Right lung (tissue), 10 donors: ENCODE results near the gene HRCT1. TPM values are rescaled to one million over a fixed set of nuclear protein-coding genes. Genes with fewer than 3 reads are reported as not detected.
"Not testable (repeated sequence)": the region's sequence is repeated elsewhere in the genome, so short reads cannot be mapped to it uniquely, and the experiment has no call there.

ENCODE experiments used
- DNase-seq, 2 donors: peaks; one replicate each; pipeline ENCODE4 v3.0.0-alpha.2; 2013
- long read RNA-seq, 8 donors: transcript quantifications; one replicate each; lab custom pipeline, GENCODE V29; 2026
- polyA plus RNA-seq, 5 donors: library from polyadenylated mRNA; unstranded; fragments of 120-200 nt; gene quantifications; one replicate each; pipeline versions ENCODE4 v1.2.1 to v1.2.3, GENCODE V29; 2013; ENCODE audit warnings: inconsistent platforms in 1 of 5, low replicate concordance in 1 of 5; ENCODE audit not compliant: insufficient read length in 5 of 5, insufficient read depth in 1 of 5

Gene HRCT1
- under 1 TPM; 0.58 to 0.87 (median 0.71) TPM for polyA plus RNA-seq
- long read RNA-seq, donor 1: 0 reads
- long read RNA-seq, donor 2, partial matches to known transcripts: 0 of 2 reads
- long read RNA-seq, donor 2, other reads (novel, unspliced or antisense): 0 of 2 reads
- long read RNA-seq, donor 3, transcript HRCT1-201 (1 exons, 950 nt): major isoform, 5 of 5 reads
- long read RNA-seq, donor 3, partial matches to known transcripts: 0 of 5 reads
- long read RNA-seq, donor 3, other reads (novel, unspliced or antisense): 0 of 5 reads
- long read RNA-seq, donor 4: 0 reads
- long read RNA-seq, donor 5, transcript HRCT1-201 (1 exons, 950 nt): major isoform, 7 of 7 reads
- long read RNA-seq, donor 5, partial matches to known transcripts: 0 of 7 reads
- long read RNA-seq, donor 5, other reads (novel, unspliced or antisense): 0 of 7 reads
- long read RNA-seq, donor 6, partial matches to known transcripts: 0 of 2 reads
- long read RNA-seq, donor 6, other reads (novel, unspliced or antisense): 0 of 2 reads
- long read RNA-seq, donor 7: 0 reads
- long read RNA-seq, donor 8: 0 reads

DNA sequence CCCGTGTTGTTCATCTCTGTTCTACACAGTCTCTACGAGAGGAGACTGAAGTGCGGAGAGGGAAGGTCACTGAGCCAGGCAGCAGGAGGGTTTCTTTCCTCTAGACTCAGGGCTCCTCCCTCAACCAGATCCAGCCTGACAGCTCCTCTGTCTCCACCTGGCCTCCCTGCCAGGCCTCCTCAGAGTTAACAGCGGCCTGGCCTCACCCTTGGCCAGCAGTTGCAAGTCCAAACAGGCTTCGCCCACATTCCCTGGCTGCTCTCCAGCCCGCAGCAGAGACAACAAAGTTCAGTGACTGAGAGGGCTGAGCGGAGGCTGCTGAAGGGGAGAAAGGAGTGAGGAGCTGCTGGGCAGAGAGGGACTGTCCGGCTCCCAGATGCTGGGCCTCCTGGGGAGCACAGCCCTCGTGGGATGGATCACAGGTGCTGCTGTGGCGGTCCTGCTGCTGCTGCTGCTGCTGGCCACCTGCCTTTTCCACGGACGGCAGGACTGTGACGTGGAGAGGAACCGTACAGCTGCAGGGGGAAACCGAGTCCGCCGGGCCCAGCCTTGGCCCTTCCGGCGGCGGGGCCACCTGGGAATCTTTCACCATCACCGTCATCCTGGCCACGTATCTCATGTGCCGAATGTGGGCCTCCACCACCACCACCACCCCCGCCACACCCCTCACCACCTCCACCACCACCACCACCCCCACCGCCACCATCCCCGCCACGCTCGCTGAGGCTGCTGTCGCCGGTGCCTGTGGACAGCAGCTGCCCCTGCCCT lies at the start of gene HRCT1:
Gene HRCT1, plus strand, starts transcription at position 291 of the 768 bp plus-strand sequence. Its CDS starts 86 bp downstream, at position 377.
- DNase-seq: peak; percentile 81 to 83

DNA sequence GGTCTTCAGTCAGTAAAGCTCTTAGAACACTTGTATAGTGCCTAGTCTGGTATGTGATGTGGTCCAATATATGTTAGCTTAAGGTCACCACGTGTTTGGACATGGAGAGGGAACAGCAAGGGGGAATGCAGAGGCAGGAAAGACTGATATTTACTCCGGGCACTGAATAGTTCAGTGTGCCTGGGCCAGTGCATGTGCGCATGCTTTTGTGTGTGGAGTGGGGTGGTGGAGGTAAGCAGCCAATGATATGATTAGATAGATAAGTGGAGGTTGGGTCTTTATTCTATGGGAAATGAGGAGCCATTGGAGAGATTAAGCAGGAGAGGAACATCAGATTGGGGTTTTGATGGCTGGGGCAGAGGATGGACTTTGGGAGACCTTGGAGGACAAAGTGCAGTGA lies 49.8 kb upstream of the HRCT1 start:
- DNase-seq: no peak

DNA sequence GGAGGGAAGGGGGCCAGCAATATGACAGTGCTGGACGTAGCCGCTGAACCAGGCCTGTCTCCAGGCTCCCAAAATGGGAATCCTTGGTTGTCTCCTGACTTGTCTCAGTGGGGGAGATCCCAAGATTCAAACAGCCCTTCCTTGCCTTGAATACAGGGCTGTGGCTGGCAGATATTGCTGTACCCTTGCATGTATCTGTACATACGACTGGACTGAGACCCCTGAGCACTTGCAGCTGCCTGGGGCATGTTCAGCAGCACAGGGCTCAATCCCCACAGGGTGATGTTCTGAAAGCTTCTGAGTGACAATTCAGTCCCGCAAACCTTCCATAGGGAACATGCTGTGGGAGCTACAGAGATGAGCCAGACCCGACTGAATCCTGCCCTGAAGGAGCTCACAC lies 49.1 kb upstream of the HRCT1 start:
- no peak for DNase-seq

DNA sequence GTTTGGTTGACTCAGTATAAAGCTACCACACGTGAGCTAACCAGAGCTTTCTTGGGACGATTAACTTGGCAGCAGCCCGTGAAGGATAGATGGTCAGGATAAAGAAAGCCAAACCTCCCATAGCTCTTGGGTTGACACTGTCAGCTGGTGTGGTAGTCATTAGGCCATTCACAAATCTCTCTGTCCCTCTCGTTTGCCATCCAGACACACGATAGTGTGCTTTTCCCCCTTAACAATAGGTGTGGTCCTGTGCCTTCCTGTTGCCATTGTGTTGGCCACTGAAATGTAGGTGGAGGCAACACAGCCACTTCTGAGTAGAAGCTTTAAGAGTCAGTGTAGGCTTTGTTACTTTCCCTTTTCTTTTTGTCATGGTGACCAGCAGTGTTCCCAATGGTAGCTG lies 47.5 kb upstream of the HRCT1 start:
- DNase-seq: no peak

DNA sequence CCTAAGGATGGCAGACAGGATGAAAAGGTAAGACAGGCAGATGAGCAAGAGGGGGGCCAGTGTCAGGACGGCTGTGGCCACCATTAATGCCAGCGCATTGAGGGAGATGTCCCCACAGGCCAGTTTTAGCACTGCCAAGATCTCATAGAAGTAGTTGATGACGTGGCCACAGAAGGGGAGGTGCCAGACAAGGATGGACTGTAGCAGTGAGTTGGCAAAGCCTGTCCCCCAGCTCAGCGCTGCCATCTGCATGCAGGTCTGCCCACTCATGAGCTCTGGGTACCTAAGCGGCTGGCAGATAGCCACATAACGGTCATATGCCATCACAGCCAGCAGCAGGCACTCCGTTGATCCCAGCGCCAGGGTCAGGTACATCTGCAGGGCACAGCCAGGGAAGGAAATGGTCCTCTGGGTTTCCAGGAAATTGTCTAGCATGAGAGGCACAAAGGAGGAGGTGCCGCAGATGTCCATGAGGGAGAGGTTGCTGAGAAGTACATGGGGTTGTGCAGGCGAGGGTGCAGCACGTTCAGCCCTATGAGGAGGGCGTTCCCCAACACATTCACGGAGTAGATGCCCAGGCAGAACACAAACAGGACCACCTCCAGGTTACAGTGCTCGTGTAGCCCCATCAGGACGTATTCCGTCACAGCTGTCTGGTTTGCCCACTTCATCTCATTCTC lies 46.6 kb upstream of the HRCT1 start:
- DNase-seq: no peak

DNA sequence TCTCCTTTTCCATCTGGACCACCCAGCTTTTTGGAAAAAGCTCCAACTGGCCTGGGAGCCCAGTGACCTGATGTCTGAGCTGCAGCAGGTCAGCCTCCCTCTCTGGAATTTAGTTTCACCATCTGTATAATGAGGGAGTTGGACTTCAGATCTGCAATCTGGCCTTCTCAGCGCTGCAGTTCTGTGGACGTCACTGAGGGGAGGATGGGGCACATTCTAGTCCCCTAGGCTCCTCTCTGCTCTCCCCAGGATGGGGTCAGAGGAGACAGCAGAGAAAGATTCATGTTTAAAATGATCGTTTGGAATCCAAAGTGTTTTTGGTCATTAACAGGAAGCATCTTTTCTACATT lies 46.0 kb upstream of the HRCT1 start:
- no peak for DNase-seq

DNA sequence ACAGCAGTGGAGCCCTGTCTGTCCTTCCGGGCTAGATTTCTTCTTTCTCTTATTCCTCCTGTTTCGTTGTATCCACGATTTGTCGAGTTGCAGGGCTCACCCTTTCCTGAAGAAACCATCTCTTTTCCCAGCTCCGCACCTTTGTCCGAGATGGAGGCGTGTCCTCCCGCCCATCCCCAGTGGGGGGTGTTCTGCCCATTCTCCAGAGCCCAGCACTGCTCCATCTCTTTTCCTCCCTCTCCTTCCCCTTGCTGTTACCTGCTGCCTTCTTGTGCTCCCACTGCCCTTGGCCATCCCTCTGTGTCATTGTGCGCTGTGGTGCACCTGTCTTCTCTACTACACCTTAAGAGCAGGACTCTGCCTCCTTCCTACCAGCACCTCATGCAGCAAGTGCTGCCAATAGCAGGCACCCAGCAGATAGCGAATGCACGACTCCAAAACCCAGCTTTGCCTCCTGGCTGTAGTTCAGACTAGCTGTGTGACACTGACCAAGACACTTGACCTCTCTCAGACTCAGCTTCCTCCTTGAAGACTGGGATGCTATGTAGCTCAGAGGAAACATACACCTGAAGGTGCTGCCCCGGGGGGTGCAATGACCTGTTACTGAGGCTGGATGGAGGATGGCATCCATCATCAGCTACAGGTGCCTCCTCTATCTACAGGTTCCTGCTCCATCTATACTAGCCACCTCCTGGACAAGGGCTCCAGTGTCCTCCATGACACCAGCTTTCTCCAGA lies 44.7 kb upstream of the HRCT1 start:
- no peak for DNase-seq

DNA sequence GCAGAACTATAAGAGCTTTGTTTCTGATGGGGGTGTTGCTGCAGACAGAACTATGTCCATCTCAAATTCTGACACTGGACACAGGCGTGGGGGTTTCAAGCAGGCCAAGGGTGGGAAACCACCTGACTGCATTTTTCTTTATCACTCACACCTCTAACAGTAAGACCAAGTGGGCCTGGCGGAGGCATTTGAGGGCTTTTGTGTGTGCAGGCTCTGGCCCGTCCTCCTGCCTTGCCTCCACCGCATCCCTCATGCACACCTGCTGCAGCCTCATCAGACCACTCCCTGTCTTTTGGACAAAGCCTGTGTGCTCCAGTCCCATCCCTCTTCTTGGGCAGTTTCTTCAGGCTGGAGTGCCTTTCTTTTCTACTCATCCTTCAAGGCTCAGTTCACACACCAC lies 43.7 kb upstream of the HRCT1 start:
- DNase-seq: no peak

DNA sequence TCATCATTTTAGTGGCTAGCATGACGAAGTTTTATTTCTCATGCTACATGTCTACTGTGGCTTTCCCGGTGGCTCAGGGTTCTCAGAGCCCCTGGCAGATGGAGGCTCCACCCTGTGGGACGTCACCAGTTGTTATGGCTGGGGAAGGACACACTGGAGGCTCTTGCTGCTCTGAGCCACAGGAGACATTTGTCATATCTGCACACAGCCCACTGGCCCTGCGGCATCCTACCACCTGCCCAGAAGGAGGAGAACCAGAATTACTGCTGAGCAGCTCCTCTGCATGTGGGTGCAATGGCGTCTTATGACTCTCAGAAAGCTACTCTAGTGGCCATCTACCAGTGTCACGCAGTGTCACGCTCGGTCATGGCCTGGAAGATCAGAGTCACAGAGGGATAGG lies 42.4 kb upstream of the HRCT1 start:
- no peak for DNase-seq

DNA sequence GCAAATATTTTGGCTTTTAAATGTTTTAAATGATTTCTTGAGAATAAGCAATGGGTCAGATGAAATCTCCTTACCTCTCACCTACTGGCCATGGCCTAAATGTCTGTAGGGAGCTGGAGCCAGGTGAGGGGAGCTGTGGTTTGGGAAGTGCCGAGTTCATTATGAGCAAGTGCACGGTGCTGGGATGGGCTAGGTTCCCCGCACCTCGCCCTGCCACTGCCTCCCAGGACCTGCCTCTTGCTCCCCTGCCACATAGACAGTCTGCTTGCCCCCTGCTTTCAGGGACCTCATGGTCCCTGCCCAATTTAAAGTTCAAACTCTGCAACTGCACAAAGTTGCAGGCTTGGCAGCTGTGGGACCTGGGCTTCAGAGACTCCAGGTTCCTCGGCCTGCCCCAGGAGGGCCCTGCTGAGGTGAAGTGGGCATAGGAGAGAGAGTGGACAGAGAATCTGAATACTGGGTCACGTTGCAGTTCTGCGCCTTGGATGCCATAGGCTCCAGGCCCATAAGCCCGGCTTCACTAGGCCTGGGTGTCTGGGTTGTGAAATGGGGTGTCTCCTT lies 41.2 kb upstream of the HRCT1 start:
- no peak for DNase-seq

DNA sequence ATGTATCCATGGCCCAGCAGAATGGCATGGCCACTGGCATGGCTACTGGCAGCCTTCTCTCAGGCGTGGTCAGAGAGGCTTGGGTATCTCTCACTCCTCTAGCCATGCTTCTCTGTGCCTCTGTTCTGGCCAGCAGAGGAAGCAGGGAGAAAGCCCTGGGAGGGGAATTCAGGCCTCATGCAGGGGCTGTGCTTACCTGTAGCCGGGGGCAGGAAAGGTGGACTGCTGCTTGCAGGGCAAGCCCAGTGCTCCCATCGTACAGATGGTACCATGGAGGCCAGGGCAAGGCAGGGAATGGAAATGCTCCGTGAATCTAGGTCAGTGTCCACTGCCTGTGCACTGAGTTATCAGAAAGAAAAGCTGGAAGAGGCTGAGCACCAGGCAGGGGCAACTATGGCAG lies 38.5 kb upstream of the HRCT1 start:
- no peak for DNase-seq

DNA sequence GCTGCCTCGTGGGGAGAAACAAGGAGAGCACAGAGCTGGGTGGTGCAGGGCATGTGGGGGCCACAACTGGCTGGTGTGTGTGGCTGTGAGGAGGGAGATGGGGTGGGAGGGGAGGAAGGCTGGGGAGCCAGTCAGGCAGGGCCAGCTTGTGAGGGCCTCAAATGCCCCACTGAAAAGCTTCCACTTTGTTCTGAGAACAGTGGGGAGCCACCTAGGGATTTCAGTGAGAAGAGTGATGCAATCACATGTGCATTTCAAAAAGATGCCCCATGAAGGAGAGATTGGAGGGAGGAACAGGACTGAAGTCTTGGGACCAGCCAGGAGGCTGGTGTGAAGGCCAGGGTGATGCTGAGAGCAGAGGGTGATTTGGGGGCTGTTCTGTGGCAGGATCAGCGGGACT lies 37.1 kb upstream of the HRCT1 start:
- no peak for DNase-seq

DNA sequence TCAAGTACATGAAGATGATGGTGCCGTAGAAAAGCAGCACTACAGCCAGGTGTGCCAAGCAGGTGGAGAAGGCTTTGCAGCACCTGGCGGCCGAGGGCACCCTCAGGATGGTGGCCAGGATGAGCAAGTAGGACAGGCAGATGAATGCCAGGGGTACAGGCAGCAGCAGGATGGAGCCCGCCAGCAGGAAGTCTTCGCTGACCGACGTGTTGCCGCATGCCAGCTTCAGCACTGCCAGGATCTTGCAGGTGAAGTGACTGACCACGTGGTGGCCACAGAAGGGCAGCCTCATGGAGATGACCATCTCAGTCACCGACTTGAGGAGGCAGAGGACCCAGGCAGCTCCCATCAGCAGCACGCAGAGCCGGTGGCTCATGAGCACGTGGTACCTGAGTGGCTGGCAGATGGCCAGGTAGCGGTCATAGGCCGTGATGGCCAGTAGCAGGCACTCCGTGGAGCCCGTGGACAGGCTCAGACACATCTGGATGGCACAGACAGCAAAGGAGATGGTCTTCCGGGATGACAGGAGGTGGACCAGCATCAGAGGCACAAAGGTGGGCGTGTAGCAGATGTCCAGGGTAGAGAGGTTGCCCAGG lies 36.3 kb upstream of the HRCT1 start:
- DNase-seq: no peak

DNA sequence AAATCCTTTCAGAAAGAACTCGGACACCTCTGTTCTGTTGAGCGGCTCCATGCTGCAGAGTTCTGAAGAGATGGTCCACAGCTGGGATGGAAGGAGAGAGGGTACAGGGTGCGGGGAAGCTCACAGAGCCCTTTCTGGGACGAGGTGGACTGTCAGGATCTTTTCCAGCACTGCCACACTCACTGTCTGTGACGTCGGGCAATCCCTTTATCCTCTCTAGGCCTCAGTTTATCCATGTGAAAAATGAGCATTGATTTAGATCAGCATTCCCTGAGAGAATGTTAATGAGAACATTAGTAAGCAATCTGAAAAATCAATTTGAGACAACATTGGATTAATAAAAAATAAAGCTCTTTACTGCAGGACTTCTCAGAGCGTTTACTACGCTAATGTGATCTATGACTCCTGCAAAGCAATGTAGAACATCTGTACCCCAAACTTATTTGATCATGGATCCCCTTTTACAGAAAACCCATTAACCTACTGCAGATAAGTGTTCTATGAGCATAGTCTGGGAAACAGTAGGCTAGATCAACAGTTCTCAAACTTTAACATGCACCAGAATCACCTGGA lies 35.6 kb upstream of the HRCT1 start, which contains the start of gene OR13J1:
Gene OR13J1, minus strand, starts transcription at position 51 of the 573 bp plus-strand sequence. Its CDS starts 0 bp downstream, at position 51.
- DNase-seq: no peak

DNA sequence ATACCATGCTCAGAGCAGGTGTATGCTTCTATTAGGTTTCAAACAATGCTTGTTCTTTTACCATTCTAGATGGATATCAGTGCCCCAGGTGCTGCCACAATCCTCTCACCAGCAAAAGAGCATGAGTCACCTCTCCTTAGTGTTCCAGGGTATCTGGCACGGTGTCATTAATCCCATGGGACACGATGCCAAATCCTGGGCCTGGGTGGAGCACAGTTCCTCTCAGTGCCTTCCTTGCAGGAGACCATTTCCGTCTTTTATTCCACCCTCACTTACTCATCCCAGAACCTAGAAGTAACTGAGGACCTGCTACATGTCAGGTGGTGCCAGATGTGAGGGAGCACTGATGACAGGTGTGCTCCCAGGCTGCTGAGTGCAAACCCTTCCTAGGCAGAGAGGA lies 34.5 kb upstream of the HRCT1 start:
- DNase-seq: no peak

DNA sequence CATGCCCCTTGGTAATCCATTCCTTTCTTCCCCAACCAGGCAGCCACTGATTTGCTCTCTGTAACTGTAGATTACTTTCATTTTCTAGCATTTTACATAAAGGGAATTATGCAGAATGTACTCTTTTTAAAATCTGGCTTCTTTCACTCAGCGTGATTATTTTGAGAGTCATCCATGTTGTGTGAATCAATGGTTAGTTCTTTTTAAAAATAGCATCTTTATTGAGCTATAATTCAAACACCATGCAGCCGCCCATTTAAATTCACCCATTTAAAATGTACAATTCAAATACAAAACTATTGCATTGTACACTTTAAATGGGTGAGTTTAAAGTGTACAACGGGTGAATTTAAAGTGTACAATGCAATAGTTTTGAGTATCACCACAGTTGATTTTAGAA lies 33.5 kb upstream of the HRCT1 start:
- DNase-seq: no peak

DNA sequence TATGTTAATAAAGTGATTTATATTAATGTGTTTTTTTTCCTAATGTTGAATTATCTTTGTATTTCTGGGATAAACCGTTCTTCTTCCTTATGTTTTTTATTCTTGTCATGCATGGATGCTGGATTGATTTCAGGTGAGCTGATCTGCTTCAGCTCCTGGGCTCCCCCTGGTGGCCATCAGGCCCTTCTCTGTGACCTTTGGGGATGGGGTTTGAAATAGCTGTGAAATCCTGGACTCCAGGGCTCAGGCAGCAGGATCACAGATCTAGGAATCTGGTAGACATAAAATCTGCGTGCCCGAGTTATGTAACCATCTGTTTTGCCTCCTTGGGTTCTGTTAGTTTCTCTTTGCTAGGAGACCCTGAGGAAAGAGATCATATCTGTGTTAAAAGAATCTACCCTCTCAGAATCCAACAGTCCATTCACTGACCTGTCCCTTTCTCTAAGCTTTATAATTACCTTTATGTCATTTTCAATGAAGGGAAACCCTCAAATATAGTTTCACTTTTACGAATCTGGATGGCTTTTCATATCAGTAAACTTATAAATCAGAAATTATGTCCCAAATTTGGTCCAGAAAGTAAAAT lies 23.6 kb upstream of the HRCT1 start:
- DNase-seq: peak; percentile 63 to 79

DNA sequence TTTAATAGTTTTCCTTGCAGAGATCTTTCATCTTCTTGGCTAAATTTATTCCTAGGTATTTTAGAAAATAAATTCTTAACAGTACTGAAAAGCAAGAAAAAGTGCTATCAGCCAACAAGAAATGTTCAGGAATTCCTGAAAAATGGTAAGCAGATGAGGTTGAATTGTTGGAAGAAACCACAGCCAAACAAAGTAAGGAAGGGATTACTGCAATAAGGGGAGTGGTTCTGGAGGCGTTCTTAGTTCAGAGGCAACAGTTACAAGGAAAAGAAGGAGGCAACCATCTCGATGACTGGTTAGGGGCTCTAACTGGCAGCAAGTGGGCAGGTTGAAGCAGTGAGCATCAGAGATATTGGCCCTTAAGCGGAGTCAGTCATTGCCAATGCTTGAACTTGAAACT lies 23.0 kb upstream of the HRCT1 start:
- no peak for DNase-seq

DNA sequence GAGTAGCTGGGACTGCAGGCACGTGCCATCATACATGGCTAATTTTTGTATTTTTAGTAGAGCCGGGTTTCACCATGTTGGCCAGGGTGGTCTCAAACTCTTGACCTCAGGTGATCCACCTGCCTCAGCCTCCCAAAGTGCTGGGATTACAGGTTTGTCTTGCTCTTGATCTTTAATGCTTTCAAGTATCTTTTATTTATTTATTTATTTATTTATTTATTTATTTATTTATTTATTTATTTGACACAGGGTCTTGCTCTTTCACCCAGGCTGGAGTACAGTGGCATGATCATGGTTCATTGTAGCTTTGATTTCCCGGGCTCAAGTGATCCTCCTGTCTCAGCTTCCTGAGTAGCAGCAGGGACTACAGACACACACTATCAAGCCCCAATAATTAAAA lies 21.1 kb upstream of the HRCT1 start:
- DNase-seq: not testable (repeated sequence)

DNA sequence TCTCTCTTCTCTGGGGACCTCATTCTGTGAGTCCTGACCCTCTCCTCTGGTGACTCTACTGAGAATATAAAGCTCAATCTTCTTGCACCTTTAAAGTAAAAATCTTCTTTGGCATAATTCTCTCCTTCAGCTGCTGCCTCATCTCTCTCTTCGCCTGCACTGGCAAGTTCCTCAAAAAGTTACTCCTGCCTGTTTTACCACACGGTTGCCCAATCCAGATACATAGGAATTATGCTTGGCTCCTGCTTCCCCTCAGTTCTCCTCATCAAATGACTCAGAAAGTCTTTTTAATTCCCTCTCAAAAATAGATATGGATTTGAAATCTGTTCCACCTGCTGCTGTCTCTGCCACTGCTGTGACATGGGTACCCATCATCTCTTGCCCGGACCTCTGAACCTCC lies 14.4 kb upstream of the HRCT1 start:
- DNase-seq: no peak
